Measurements from ENCODE around the gene TLL1.

The TLL1 gene

DNA sequence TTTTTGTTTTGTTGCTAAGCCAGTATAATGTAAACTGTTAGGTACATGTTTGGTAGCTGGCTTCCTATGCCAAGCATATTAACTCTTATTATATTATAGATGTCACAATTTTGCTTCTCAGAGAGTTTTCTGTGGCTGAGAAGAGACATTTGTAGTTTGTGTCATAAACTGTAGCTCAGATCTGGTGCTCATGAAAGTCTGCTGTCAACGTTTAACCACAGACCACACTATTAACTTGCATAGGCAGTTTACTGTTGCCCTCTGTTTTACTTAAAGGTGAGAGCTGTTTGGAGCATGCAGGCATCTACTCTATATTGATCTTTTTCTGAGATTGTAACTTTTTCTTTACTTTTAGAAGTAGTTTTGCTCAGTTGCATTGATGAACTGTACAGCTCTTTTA lies 166.8 kb downstream of the TLL1 start:
- Histone ChIP-seq H3K4me2 (peak overlapping the region; percentile 94), H2AFZ (ENCODE audit: low read depth) (no peak overlapping the region), H4K20me1 (ENCODE audit: insufficient read depth) (no peaks in the 10 kb centered on the region), H3K27ac (peak overlapping the region; percentile 96), H3K27me3 (ENCODE audit: insufficient read depth, low read depth) (no peaks in the 10 kb centered on the region), H3K4me3 (IDR thresholded peaks at IDR 0.05; ENCODE audit: insufficient read depth, low read depth, low read length) (no peak overlapping the region), H3K9ac (peak overlapping the region; percentile 36; the same call in 1 of the 2 replicates), H3K36me3 (ENCODE audit: insufficient read depth) (no peaks in the 10 kb centered on the region), H3K4me1 (ENCODE audit: low read depth, poor library complexity, severe bottlenecking) (peaks cover 78% of the 10 kb centered on the region), H3K79me2 (ENCODE audit: insufficient read depth, low read depth) (peaks cover 35% of the 10 kb centered on the region)
- TF ChIP-seq, protein P1, sequence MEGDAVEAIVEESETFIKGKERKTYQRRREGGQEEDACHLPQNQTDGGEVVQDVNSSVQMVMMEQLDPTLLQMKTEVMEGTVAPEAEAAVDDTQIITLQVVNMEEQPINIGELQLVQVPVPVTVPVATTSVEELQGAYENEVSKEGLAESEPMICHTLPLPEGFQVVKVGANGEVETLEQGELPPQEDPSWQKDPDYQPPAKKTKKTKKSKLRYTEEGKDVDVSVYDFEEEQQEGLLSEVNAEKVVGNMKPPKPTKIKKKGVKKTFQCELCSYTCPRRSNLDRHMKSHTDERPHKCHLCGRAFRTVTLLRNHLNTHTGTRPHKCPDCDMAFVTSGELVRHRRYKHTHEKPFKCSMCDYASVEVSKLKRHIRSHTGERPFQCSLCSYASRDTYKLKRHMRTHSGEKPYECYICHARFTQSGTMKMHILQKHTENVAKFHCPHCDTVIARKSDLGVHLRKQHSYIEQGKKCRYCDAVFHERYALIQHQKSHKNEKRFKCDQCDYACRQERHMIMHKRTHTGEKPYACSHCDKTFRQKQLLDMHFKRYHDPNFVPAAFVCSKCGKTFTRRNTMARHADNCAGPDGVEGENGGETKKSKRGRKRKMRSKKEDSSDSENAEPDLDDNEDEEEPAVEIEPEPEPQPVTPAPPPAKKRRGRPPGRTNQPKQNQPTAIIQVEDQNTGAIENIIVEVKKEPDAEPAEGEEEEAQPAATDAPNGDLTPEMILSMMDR (conservative IDR thresholded peaks at IDR 0.05; ENCODE audit: low read depth, low read length), result no peak

GRCh38 chr4:166042510-166043055 lies 169.5 kb downstream of the TLL1 start:
- Histone ChIP-seq H3K27me3 (ENCODE audit: insufficient read depth, low read depth) (no peaks in the 10 kb centered on the region), H3K9ac (peak overlapping the region; percentile 85), H4K20me1 (ENCODE audit: insufficient read depth) (no peaks in the 10 kb centered on the region), H3K79me2 (ENCODE audit: insufficient read depth, low read depth) (peaks cover 40% of the 10 kb centered on the region), H3K4me3 (IDR thresholded peaks at IDR 0.05; ENCODE audit: insufficient read depth, low read depth, low read length) (no peak overlapping the region), H3K27ac (peak overlapping the region; percentile 96), H3K36me3 (ENCODE audit: insufficient read depth) (no peaks in the 10 kb centered on the region), H3K4me2 (peak overlapping the region; percentile 94), H3K4me1 (ENCODE audit: low read depth, poor library complexity, severe bottlenecking) (peaks cover 85% of the 10 kb centered on the region), H2AFZ (ENCODE audit: low read depth) (peak overlapping the region; percentile 12; the same call in 1 of the 2 replicates)
- TF ChIP-seq, protein P1 (conservative IDR thresholded peaks at IDR 0.05; ENCODE audit: low read depth, low read length), result no peak

DNA sequence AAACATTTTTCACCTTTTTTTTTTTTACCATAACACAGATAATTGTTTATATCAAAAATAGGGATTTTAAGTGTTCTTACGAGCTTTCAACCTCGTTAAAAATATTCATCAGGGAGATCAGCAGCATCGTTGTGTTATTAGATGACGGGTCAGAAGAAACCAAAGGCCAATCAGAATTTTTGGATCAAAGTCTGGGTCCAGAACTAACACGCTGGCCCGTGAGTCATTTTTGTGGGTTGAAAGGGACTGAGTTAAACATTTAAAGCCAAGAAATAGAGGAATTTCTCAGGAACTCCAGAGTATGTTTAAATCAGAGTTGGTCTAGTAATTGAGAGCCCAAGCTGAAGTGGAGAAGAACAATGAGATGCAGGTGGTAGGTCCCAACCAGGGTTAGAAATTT lies 170.8 kb downstream of the TLL1 start:
- H3K36me3 ChIP-seq (ENCODE audit: insufficient read depth), result no peaks in the 10 kb centered on the region
- no peak overlapping the region for H2AFZ ChIP-seq (ENCODE audit: low read depth)
- H3K4me2 ChIP-seq, result peak overlapping the region; percentile 94
- TF ChIP-seq, protein P1 (conservative IDR thresholded peaks at IDR 0.05; ENCODE audit: low read depth, low read length), result no peak
- H3K27me3 ChIP-seq (ENCODE audit: insufficient read depth, low read depth), result no peaks in the 10 kb centered on the region
- no peak overlapping the region for H3K4me3 ChIP-seq (IDR thresholded peaks at IDR 0.05; ENCODE audit: insufficient read depth, low read depth, low read length)
- H3K79me2 ChIP-seq (ENCODE audit: insufficient read depth, low read depth), result peaks cover 40% of the 10 kb centered on the region
- peaks cover 79% of the 10 kb centered on the region for H3K4me1 ChIP-seq (ENCODE audit: low read depth, poor library complexity, severe bottlenecking)
- peak overlapping the region; percentile 85 for H3K9ac ChIP-seq
- H4K20me1 ChIP-seq (ENCODE audit: insufficient read depth), result no peaks in the 10 kb centered on the region
- H3K27ac ChIP-seq, result peak overlapping the region; percentile 96

- Histone ChIP-seq H3K79me2 (ENCODE audit: insufficient read depth, low read depth) (peaks cover 40% of the 10 kb centered on the region), H3K27me3 (ENCODE audit: insufficient read depth, low read depth) (no peaks in the 10 kb centered on the region), H3K4me3 (IDR thresholded peaks at IDR 0.05; ENCODE audit: insufficient read depth, low read depth, low read length) (no peak overlapping the region), H3K4me1 (ENCODE audit: low read depth, poor library complexity, severe bottlenecking) (peaks cover 74% of the 10 kb centered on the region), H3K4me2 (peak overlapping the region; percentile 94), H4K20me1 (ENCODE audit: insufficient read depth) (no peaks in the 10 kb centered on the region), H3K27ac (peak overlapping the region; percentile 96), H2AFZ (ENCODE audit: low read depth) (no peak overlapping the region), H3K36me3 (ENCODE audit: insufficient read depth) (no peaks in the 10 kb centered on the region), H3K9ac (peak overlapping the region; percentile 85)
- TF ChIP-seq, protein P1 (conservative IDR thresholded peaks at IDR 0.05; ENCODE audit: low read depth, low read length), result no peak
These were observed 171.8 kb downstream of the TLL1 start for GRCh38 chr4:166044871-166045270.

Data from KMS-11 (cell line).